ENCODE results near the gene EGFL7.

EGFL7 gene

DNA sequence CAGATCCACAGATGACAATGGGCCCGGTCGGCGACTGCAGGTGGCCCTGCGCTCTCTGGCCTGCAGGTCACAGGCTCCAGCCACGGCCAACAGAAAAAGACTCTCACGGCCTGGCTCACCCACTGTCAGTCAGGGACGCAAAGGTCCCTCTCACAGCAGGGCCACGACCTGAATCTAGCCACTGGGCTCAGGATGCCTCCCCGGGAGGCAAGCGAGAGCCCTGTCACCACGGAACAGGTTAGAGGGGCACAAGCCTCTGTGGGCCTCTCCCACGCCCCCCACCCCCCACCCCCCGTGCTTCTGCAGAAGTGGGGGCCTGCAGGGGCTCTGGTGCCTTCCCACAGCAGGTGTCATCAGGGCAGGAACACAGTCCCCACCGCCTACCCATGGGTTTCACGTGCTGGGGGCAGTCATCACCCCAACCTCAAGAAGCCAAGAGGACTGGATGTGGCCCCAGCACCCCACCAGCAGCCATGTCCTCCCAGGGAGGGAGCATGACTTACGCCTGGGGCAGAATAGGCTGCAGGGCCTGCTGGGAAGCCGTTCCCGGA lies 17.3 kb upstream of the EGFL7 start:
- DNase-seq: no peak

DNA sequence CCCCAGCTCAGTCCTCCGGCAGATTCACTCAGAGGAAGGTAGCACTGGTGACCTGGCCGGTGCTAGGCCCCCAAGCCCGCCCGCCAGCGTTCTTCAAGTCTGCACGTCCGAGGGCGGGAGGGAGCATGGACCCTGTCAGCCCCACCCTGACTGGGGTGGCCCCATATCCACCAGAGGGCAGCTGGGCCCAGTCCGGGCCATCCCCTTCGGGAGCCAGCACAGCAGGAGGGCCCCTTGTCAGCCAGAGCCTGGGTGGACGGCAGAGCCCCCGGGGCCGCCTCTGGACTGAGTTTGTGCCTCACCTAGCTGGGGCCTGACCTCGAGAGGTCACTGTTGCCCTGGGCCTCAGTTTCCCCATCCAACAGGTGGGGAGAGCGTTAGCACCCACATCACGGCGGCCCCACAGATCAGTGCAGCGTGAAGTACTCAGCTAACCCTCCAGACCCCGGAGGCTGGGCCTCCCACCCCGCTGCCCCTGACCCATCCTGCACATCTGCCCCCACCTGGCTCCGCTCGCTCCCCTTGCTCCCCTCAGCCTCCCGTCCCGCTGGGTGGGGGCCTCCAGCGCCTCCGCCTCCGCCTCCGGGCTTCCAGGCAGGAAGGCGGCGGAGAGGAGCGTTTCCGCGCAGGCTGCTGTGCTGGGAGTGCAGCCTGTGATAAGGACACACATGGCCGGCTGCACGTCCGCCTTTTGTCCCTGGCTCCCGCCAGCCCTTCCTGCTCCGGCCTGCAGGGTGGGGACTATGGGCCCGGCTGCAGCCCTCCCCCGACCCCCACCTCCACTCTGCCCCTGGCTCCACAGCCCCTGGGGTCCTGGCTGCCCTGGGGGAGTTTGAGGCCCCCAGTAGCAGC lies 16.6 kb upstream of the EGFL7 start:
- DNase-seq: no peak

DNA sequence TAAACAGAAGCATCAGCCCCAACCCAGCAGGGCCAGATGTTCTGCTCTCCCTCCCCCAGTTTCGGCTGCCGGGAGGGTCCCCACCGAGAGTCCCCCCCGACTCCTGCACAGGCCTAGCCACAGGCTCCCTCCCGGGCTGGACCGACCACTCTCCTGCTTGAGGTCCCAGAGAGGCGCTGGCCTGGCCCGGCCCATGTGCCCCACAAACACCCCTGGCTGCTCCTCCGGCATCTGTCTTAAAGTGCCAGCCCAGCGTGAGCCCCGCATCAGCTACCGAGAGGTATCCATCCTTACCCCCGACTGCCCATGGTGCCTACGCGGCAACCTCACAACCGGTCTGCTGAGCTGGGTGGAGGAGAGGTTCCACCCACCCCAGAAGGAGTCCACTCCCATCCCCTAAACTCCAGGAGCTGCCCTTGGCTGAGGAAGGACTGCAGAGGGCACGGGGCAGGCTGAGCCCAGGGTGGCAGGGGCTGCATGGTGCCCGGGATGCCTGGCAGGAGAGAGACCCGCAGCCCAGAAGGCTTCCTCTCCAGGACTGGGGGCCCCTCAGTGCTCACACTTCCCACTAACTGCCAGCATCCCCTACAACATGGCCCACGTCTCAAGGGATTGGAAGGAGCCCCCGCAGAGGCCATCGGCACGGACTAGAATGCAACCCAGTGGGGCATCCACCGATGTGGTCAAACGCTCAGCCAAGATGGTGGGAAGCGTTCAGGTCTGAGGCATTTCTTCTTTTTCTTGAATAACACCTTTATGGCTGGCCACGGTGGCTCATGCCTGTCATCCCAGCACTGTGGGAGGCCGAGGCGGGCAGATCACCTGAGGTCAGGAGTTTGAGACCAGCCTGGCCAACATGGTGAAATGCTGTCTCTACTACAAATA lies 15.6 kb upstream of the EGFL7 start:
- DNase-seq: no peak

- no peak for DNase-seq
These were observed 14.0 kb upstream of the EGFL7 start for GRCh38 chr9:136648751-136649150.

GRCh38 chr9:136650021-136650420 lies 12.7 kb upstream of the EGFL7 start:
- DNase-seq: no peak

GRCh38 chr9:136650648-136651047 lies 12.1 kb upstream of the EGFL7 start:
- DNase-seq: no peak

DNA sequence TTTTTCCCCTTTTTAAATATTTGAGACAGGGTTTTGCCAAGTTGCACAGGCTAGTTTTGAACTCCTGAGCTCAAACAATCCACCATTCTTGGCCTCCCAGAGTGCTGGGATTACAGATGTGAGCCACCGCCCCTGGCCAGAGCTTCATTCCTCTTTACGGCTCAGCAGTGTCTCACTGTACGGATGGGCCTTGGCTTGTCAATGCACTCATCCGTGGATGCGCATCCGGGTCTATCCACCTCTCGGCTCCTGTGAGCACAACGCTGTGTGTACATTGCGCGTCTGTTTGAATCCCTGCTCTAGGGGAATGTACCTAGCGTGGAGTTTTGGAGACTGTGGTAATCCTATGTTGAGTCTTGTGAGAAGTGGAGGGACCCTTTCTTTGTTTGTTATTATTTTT lies 10.9 kb upstream of the EGFL7 start:
- DNase-seq: no peak

DNA sequence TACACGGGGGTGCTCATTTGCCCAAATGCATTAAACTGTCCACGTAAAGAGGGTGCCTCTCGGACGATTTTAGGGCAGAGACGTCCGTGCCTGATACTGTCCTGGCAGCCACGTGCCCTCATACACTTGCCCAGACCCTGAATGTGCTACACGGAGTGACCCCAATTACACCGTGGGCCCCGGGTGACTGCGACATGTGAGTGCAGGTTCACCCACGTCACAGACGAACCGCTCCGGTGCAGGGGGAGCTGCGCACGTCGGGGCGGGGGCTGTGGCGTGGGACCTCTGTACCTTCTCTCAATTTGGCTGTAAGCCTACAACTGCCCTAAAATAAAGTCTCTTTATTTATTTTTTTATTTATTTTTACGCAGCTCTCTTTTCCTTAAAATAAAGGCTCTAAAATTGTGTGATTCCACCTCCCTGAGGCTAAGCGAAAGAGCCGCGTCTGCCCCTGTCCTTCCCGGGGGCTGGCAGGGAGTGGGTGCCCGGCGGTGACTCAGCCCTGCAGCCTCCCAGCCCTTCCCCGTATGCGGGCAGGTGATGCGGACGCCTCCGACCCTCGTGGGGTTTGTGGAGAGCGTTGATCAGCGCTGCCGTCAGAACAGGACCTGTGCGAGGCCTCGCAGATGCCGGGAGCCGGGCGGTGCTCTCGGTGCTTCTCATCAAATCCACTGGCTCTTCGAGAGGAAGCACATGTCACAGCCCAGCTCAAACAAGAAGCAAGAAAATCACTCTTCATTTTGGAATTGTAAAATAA lies 9.2 kb upstream of the EGFL7 start:
- DNase-seq: no peak

DNA sequence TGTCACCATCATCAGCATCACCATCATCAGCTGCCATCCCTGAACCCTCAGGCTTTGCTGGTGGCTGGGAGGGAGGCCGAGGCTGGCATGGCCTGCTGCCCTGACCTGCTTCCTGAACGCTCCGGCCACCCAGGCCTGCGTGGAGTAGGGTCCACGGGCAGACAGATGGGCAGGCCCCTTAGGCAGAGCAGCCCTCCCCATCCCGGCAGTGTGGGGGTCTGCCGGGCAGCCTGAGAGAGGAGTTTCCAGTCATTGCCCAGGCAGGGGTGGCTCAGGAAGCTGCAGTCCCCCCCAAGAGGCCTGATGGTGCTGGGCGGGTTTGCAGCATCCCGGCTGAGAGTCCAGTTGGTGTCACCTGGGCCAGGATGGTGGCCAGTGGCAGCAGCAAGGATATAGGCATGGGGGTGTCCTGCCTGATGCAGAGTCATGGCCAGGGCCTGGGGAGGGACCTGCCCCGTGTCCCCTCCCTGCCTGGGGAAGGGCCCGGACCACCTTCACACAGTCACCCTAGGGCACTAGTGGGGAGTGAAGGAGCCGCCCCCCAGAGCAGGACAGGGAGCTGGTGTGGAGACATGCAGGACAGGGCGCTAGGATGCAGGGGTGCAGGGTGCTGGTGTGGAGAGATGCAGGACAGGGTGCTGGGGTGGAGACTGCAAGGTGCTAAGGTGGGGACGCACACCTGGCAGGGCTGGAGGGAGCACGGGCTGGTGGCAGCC lies 7.7 kb upstream of the EGFL7 start:
- DNase-seq: no peak

GRCh38 chr9:136655536-136656182 lies 7.1 kb upstream of the EGFL7 start:
- no peak for DNase-seq

DNA sequence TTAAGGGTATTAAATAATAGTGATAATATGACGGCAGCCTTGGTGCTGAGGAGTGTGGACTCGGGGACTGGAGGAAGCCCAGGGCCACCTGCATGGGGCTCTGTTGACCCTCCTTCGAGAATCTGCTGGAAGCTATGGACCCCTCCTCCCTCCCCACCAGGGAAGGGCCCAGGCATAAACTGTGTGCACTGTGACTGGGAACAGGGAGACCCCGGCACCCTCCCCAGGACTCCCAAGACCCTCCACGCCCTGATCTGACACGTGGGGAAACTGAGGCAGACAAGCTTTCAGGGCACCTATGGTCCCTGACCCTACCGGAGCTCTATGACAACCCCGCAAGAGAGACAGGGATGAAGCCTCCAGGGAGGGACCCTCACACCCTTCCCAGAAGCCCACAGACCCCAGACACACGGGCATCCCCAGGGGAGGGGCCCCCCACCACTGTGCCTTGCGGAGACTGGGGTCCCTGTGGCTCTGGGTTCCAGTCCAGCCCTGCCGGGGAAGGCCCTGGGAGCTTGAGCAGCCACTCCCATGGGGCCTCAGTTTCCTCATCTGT lies 6.5 kb upstream of the EGFL7 start:
- no peak for DNase-seq

GRCh38 chr9:136656795-136657611 lies 5.7 kb upstream of the EGFL7 start:
- DNase-seq: no peak

DNA sequence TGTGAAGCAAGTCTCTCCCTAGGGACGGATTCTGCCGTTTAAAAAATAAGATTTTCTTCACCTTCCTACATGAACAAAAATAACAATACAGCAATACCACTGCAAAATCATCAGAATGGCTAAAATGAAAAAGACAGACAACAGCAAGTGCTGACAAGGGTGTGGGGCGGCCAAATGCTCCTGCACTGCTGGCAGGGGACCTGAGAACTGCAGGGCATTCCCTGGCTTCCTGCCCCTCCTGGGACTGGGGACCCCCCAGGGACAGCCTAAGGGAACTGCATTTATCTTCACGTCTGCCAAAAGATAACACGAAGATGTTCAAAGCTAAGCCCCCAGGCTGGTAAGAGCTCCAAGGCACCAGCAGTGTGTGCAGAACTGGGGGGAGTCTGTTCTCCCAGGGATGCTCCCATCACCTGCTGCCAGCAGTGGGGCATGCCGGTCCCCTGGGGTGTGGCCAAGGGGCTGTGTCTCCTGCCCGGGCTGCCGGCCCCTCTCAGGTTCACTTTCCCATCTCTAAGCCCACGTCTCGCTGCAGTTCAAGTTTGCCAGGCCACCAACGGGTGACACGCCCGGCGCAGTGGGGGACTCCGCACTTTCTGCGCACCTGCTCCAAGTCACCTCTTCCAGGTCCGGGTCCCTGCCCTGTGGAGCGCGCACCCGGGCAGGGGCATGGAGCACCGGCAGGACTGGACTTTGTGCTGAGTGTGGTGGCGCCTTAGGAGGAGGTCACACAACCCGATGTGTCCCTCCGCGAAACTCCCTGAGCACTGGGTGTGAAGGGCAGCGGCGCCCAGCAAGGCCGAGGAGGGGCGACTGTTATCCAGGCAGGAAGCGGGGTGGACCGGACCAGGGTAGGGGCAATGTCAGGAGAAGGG lies 4.5 kb upstream of the EGFL7 start:
- DNase-seq: no peak

DNA sequence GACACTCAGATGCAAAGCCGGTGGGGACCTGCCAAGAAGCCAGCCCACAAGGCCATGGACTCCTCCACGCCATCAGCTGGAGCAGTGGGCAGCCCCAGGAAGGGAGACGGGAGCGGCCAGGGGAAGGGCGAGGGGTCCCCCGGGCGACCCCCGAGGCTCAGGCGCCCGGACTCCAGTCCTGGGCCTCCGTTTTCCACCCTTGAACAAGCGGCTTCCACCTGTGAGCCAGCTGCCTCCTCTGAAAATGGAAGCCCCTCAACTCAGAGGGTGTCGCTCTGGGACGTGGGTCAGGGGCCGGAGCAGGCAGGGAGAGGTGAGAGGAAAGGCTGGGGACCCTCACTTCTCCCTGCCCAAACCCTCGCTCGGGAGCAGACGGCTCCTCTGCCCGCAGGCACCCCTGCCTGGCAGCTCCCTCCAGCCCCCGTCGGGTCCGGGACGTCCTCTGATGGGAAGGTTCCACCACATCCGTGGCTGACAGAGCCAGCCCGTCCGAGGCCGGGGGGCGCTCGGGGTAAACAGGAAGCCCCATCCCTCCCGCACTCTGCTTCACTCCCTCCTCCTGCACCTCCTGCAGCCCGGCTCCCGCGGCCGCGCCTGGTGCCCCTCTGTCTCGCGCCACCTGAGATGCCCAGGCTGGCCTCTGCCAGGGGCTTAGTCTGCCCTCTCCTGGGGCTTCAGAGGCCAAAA lies 3.7 kb upstream of the EGFL7 start:
- no peak for DNase-seq

GRCh38 chr9:136659861-136660784 lies 2.6 kb upstream of the EGFL7 start:
- no peak for DNase-seq

GRCh38 chr9:136660971-136661550 lies 1.7 kb upstream of the EGFL7 start:
- DNase-seq: no peak

GRCh38 chr9:136661641-136662325 lies 933 bp upstream of the EGFL7 start:
- no peak for DNase-seq

Measured in NCI-H1694 (cell line).